Measurements from ENCODE around the gene TGM1.
A peak's percentile ranks its signal among the peaks of the same experiment; 100 is the strongest.

Gene TGM1

GRCh38 chr14:24262821-24263733, at the start of gene TGM1:
Gene TGM1, minus strand, starts transcription at chr14:24263177. Its CDS starts 825 bp downstream, at chr14:24262352.
- no peak for DNase-seq (ENCODE audit: low spot score)

GRCh38 chr14:24311837-24312615, 49.0 kb upstream of the TGM1 start:
- DNase-seq (ENCODE audit: low spot score): no peak

GRCh38 chr14:24310646-24311604, 47.9 kb upstream of the TGM1 start, which contains the start of gene LTB4R:
Gene LTB4R, plus strand, starts transcription at chr14:24311502. Its CDS starts 4,150 bp downstream, at chr14:24315652.
- peak; percentile 62 for DNase-seq (ENCODE audit: low spot score)

- no peak for DNase-seq (ENCODE audit: low spot score)
Measured at GRCh38 chr14:24310265-24310645, 47.3 kb upstream of the TGM1 start.

GRCh38 chr14:24309538-24310264, 46.7 kb upstream of the TGM1 start, which contains the start of gene LTB4R2:
Gene LTB4R2, plus strand, starts transcription at chr14:24310140. Its CDS starts 525 bp downstream, at chr14:24310665.
- DNase-seq (ENCODE audit: low spot score): no peak

- DNase-seq (ENCODE audit: low spot score): no peak
Measured at GRCh38 chr14:24308342-24309124, 45.6 kb upstream of the TGM1 start.

GRCh38 chr14:24307575-24308341, 44.8 kb upstream of the TGM1 start, which contains the start of gene CIDEB:
Gene CIDEB, minus strand, starts transcription at chr14:24307977. Its CDS starts 119 bp downstream, at chr14:24307858.
- peak; percentile 53 for DNase-seq (ENCODE audit: low spot score)

GRCh38 chr14:24307156-24307574, 44.2 kb upstream of the TGM1 start:
- no peak for DNase-seq (ENCODE audit: low spot score)

- DNase-seq (ENCODE audit: low spot score): no peak
Measured at GRCh38 chr14:24304019-24304387, 41.0 kb upstream of the TGM1 start.

- DNase-seq (ENCODE audit: low spot score): no peak
Measured at GRCh38 chr14:24300326-24300980, 37.5 kb upstream of the TGM1 start.

GRCh38 chr14:24299255-24300191, 36.5 kb upstream of the TGM1 start, which contains the start of the genes DHRS1 and NOP9:
Gene DHRS1, minus strand, starts transcription at chr14:24299780. Its CDS starts 674 bp downstream, at chr14:24299106.
Gene NOP9, plus strand, starts transcription at chr14:24299850. Its CDS starts 105 bp downstream, at chr14:24299955.
- DNase-seq (ENCODE audit: low spot score): peak; percentile 90

- DNase-seq (ENCODE audit: low spot score): no peak
Measured at GRCh38 chr14:24298892-24299254, 35.9 kb upstream of the TGM1 start.

GRCh38 chr14:24297190-24297964, 34.4 kb upstream of the TGM1 start:
- no peak for DNase-seq (ENCODE audit: low spot score)

GRCh38 chr14:24296341-24297157, 33.6 kb upstream of the TGM1 start:
- DNase-seq (ENCODE audit: low spot score): peak; percentile 72

GRCh38 chr14:24293525-24293924, 30.5 kb upstream of the TGM1 start:
- no peak for DNase-seq (ENCODE audit: low spot score)
